Ovary (tissue), 3 donors: ENCODE data around the gene SCN2A.

ENCODE experiments used
- POLR2A ChIP-seq: fragments of 450-650 bp; IDR thresholded peaks from one replicate; pipeline ENCODE4 v1.6.1; 2017; ENCODE audit warnings: antibody characterized with exemption, mild to moderate bottlenecking, moderate library complexity
- TF ChIP-seq, protein P1 (sequence below), 3 donors: fragments of 450-650 bp in 2 of 3; fragments of 200-600 bp in 1 of 3; IDR thresholded peaks; one replicate each; pipeline versions ENCODE4 v1.5.1 to v1.8.0; 2016 to 2022; ENCODE audit warnings: antibody characterized with exemption in 3 of 3, mild to moderate bottlenecking in 1 of 3
- donor health status: DM: no; HTN: no; CAD: no.

DNA sequence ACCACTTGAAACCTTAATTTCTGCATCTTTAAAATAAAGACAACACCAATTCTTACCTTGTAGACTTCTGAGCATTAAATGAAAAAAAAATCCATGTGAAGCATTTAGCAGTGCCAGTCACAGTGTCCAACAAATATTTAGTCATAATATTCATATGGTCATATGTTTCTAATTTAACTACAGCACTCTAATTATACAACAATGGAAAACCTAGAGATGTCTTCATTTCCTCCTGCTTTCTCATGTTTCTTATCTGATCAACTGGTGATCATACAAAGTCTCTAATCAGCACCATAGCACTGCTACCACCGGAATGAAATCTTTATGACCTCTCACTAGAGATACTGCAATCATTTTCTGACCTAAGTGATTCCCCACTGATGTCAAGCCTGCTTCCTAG is 25.1 kb upstream of the SCN2A start:
- TF ChIP-seq, protein P1, sequence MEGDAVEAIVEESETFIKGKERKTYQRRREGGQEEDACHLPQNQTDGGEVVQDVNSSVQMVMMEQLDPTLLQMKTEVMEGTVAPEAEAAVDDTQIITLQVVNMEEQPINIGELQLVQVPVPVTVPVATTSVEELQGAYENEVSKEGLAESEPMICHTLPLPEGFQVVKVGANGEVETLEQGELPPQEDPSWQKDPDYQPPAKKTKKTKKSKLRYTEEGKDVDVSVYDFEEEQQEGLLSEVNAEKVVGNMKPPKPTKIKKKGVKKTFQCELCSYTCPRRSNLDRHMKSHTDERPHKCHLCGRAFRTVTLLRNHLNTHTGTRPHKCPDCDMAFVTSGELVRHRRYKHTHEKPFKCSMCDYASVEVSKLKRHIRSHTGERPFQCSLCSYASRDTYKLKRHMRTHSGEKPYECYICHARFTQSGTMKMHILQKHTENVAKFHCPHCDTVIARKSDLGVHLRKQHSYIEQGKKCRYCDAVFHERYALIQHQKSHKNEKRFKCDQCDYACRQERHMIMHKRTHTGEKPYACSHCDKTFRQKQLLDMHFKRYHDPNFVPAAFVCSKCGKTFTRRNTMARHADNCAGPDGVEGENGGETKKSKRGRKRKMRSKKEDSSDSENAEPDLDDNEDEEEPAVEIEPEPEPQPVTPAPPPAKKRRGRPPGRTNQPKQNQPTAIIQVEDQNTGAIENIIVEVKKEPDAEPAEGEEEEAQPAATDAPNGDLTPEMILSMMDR (IDR thresholded peaks at IDR 0.05), result no peak
- no peak for TF ChIP-seq POLR2A
